Activated CD8-positive, alpha-beta memory T cell treated with anti-CD3 and anti-CD28 coated beads, Interleukin-2, amount 50 U/mL, for 48 hours (primary cell): Measurements from ENCODE around the gene MYBPC2.
A peak's percentile ranks its signal among the peaks of the same experiment; 100 is the strongest.

ENCODE experiments used
- DNase-seq: peaks from one replicate; pipeline ENCODE4 v3.0.0-alpha.2; 2020

The MYBPC2 gene

DNA sequence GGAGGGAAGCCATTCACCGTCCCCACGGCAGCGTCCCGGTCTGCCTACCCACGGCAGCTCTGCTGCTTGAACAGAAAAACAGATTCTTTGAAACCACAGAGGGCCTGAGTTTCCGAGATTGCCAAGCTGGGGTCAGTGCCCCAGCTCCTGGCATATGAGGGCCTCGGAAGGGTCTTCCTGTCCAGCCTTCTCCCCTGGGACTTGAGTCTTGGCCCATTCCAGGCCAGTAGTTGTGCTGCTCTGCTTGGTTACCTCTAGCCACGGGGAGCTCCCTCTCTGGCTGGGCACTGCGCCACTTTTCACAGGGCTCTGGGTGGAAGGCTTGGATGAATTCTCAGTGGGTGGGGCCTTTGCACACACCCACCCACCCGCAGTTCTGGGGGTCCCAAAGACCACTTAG lies 22.6 kb upstream of the MYBPC2 start:
- no peak for DNase-seq

DNA sequence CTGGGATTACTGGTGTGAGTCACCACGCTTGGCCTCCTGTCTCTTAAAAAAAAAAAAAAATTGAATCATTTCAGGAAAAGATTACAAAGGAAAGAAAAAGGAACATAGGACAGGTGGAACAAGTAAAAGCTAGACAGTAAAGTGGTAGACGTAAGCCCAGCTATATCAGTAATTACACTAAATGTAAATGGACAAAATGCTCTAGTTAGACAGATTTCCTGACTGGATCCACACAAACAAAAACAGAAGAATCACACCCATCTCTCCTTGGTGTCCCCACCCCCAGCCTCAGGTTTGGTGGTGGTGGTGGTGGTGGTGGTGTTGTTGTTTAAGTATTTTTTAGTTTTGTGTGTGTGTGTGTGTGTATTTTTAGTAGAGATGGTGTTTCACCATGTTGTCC lies 20.3 kb upstream of the MYBPC2 start:
- DNase-seq = no peak

DNA sequence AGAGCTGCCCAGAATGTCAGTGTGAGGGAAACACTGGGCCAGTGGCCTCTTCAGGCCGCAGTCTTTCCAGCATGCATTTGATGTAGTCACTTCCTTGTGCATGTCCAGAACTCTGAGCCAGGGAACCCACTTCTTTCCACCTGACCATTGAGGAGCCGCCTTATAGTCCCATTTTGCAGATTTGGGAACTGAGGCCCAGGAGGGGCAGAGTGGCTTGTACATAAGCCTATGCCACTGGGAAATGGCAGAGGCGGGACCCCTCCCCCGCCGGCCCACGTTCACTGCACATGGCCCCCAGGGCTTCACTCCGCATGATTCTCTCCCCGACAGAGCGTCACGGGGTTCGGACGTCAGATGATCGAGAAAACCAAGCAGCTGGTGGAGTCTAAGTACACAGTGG lies 19.6 kb upstream of the MYBPC2 start:
- no peak for DNase-seq

DNA sequence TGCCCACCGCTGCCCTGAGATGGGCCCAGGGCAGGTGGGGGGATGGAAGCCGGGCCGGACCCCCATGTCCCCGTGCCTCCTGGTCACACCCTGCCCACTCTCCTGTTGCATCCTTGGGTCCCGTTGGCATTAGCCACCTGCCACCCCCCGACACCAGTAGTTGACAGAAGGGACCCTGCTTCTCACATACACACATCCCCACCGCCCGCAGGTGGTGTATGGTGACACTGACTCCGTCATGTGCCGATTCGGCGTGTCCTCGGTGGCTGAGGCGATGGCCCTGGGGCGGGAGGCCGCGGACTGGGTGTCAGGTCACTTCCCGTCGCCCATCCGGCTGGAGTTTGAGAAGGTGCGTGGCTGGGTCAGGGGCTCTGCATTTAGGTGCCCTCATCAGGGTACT lies 19.2 kb upstream of the MYBPC2 start:
- DNase-seq = no peak

DNA sequence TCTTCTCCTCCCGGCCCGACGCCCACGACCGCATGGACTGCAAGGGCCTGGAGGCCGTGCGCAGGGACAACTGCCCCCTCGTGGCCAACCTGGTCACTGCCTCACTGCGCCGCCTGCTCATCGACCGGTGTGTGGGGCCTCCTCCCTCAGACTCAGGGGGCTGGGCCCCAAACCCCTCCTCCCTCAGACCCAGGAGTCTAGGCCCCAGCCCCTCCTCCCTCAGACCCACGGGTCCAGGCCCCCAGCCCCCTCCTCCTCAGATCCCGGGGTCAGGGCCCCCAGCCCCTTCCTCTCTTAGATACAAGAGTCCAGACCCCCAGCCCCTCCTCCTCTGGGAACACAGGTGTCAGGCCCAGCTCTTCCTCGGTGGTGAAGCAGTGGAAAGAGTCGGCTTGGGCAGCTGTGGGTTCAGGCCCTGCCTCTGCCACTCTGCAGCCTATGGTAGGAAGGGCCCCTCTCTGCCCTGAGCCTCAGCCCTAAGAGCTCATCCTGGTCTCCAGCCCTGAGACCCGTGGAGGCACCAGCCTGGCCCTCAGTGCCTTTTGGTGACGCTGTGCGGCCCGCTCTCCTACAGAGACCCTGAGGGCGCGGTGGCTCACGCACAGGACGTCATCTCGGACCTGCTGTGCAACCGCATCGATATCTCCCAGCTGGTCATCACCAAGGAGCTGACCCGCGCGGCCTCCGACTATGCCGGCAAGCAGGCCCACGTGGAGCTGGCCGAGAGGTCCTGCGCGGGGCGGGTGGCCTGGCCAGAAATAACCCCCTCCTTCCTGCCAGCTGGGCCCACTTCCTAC lies 17.6 kb upstream of the MYBPC2 start:
- DNase-seq = peak; percentile 94

DNA sequence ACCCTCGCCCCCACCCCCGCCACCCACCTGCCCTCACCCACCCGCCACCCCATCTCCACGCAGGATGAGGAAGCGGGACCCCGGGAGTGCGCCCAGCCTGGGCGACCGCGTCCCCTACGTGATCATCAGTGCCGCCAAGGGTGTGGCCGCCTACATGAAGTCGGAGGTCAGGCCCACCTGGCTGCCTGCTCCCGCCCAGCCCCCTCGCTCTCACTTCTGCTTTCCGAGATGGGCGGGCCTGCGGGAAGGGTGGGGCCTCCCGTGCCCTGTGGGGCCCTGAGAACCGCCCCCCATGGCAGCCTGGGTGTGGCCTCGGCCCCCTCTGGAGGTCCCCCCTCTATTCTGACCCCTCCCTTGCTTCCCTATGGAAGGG lies 17.0 kb upstream of the MYBPC2 start:
- DNase-seq = no peak

DNA sequence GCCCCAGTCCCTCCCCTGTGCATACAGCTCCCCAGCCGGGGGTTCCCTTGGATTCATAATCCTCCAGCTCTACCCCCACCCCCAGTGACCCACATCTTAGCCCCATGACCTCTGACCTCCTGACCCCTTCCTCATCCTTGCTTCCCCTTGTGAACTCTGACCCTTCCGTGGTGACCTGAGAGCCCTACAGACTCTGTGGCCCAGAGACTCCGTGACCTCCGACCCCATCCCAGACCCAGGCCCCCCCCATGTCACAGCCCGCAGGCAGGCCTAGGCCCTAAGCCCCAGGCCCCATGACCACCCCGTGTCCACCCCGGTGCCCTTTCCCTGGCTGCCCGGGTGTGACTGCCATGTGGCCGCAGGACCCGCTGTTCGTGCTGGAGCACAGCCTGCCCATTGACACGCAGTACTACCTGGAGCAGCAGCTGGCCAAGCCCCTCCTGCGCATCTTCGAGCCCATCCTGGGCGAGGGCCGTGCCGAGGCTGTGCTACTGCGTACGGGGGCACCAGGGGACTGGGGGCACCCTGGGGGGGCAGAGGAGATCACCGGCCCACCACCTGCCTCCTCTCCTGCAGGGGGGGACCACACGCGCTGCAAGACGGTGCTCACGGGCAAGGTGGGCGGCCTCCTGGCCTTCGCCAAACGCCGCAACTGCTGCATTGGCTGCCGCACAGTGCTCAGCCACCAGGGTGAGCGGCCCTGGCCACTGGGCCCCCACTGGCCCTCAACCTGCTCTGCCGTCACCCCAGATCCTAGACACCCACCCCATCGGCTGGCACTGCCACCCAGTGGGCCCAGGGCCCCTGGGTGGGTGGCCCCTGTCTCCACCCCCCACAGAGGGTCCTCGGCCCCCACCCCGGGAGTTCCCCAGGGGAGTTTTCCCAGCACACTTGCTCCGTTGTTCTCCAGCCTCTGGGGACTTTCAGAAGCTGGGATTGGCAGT lies 16.4 kb upstream of the MYBPC2 start:
- DNase-seq = no peak

DNA sequence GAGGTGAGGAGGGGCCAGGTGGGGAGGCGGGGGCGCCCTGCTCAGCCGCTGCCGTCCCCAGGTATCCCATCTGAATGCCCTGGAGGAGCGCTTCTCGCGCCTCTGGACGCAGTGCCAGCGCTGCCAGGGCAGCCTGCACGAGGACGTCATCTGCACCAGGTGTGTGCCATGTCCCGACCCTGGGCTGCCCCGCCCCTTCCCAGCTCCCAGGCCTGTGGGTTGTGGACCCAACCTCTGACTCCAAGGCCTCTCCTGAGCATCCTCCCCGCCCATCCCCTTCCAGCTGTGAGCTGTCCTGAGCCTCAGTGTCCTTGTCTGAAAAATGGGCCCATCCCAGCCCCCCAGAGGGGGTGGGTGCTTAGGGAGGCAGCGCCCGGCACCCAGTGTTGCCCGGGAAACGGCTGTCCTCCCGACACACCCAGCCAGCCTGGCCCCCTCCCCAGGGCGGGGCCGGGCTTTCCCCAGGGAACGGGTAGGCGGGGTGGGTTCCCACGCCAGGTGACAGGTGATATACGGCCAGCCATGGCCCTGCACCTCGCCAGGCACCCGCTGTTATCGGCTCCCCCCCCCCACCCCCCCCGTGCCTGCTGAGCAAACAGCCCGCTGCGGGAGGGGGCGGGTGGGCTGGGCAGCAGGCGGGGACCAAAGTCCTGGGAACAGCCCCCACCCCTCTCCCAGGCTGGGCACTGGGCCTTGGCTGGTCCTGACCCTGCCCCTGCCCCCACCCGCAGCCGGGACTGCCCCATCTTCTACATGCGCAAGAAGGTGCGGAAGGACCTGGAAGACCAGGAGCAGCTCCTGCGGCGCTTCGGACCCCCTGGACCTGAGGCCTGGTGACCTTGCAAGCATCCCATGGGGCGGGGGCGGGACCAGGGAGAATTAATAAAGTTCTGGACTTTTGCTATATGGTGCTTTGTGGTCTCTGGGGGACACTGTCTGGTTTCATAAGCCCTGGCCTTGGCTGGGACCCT lies 15.3 kb upstream of the MYBPC2 start:
- no peak for DNase-seq

DNA sequence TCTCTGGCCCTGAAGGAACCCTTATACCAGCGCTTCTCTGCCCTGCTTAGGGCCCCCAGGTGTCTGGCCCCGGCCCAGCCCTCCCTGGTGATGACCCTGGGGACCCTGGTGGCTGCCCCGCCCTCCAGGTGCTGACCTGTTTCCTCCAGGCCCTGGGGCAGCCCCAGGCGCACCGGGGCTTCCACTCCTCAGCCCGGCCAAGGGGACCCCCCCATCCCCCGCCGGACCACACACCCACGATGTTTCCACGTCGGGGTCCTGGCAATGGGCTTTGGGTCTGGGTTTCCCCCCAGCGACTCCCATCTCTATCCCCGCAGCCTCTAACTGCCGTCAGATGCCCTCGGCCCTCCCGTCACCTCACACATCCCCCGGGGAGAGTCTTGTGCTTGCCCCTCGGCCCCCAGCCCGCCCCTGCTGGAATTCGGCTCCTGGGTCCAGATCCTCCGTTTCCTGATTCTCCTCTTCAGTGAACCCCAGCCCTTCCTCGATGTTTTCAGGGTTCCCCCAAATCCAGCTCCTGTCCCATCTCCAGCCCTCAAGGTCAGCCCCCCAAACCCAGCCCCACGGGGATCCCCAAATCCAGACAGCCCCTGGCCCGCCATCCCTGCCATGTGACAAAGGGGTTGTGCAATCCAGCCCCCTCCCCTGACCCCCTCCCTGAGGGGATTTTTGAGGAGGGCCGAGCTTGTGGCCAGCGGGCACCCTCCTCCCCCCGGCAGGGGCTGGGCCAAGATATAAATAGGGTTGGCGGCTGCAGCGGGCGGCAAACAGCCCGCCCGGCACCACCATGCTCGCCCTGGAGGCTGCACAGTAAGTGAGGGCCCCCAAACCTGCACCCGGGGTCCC lies 14.3 kb upstream of the MYBPC2 start, which contains the start of gene SPIB:
TSS of gene SPIB (plus strand) at position 763 of the 846 bp plus-strand sequence. CDS start at position 788, 25 bp downstream.
- no peak for DNase-seq

DNA sequence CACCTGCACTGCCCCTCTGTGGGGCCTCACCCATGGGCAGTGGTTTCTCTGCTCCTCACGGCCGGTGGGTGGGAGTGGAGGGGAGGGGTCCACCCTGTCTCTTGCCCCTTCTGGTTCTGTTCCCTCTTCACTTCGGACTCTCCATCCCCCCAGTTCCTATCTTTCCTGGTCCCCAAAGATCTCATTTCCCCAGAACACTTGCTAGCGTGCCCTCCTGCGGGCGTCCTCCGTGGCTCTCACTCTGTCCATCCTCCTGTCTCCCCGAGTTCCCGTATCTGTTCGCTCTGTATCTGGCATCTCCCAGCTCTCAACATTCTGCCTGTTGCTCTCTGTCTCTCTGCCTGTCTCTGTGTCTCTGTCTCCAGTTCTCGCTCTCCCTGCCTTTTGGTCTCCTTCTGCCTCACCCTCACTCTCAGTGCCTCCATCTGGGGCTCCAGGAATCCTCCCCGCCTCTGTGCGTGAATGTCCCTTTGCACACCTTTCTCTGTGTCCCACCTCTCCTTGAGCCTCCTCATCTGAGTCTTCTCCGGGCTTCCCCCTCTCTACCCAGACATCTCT lies 13.6 kb upstream of the MYBPC2 start:
- no peak for DNase-seq

DNA sequence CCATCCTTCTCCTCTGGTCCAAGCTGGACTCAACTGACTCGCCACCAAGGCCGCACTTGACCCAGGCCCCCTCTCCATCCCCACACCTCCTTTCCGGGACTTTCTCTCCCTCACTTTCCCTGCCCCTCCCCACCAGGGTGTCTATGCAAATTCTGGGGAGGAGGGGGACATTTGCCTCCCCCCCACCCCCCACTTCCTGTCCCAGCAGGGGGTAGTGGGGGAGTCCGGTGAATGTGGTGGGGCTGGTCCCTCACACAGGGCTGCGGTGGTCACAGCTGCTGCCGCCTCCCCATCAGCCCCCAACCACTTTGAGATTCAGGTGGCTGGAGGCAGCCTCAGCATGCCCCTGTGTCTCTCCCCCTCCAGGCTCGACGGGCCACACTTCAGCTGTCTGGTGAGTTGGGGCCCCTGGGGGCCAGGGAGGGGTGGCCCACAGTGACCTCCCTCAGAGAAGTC lies 13.1 kb upstream of the MYBPC2 start:
- no peak for DNase-seq

DNA sequence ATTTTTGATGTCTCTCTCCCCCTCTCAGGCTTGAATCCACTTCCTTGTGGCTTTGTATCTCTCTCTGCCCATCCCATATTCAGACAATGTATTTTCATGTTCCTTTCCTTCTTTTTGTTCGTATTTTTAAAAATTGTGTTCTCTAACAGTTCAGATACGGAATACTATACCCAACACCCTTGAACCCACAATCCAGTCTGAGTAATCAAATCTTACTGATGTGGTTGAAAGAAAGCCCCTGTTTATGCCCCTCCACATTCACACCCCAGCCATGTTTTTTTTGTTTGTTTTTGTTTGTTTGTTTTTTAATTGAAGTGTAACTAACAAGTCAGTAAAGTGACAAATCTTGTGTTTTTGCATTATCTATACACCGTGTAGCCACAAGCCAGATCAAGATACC lies 12.6 kb upstream of the MYBPC2 start:
- no peak for DNase-seq

DNA sequence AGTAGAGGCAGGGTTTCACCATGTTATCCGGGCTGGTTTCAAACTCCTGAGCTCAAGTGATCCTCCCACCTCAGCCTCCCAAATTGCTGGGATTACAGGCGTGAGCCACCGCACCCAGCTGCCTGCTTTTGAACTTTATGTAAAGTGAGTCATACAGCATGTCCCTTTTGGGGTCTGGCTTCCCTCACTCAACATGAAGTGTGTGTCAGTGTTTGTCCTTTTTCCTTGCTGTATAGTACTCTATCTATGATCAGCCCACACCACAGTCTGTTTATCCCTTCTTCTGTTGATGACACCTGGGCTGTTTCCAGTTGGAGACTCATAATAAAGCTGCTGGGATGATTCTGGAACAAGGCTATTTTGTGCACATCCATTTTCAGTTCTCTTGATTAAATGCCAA lies 11.9 kb upstream of the MYBPC2 start:
- no peak for DNase-seq

DNA sequence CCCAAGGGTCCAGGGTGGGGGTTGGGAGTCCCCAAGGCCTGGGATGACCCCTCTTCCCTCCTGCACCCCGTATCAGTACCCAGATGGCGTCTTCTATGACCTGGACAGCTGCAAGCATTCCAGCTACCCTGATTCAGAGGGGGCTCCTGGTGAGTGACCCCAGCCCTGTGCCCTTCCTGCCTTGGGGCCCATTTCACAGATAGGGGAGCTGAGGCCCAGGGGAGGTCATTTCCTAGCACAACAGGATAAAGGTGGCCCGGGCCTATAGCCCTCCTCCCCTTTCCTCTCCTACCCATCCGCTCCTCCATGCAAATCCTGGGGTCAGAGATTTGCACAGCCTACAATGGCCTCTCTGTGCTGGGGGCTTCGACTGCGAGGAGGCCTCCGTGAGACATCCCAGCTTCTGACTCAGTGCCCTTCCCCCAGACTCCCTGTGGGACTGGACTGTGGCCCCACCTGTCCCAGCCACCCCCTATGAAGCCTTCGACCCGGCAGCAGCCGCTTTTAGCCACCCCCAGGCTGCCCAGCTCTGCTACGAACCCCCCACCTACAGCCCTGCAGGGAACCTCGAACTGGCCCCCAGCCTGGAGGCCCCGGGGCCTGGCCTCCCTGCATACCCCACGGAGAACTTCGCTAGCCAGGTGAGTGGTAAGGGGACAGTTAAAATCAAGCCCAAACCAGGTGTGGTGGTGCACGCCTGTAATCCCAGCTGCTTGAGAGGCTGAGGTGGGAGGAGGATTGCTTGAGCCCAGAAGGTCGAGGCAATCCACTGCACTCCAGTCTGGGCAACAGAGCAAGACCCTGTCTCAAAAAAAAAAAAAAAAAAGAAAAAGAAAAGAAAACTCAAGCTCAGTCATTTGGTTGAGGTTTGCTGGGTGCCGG lies 10.1 kb upstream of the MYBPC2 start:
- no peak for DNase-seq

DNA sequence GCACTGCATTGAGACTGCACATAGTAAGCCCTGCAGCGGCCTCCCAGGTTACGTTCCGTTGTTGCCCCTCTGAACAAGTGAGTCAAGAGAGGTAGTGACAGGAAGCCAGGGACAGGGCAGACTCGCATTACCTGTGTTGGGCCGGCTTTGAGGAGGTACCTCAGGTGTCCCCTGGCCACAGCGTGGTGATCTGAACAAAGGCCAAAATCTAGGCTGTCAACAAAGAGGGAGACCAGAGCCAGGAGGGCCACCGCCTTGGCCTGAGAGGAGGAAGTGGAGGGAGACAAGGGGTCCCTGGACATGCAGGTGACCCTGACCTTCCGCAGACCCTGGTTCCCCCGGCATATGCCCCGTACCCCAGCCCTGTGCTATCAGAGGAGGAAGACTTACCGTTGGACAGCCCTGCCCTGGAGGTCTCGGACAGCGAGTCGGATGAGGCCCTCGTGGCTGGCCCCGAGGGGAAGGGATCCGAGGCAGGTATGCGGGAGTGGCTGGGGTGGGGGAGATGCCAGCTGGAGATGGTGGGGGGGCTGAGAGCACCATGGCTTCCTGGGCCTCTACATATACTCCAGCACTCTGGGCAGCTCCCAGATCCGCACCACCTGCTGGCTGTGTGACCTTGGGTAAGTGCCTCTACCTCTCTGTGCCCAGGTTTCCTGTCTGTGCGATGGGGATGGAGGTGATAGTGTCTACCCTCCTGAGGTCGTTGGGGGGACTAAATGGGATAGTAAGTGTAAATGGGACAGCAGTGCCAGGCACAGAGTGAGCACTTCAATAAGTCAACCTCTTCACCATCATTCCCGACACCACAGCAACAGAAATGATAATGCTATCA lies 9.2 kb upstream of the MYBPC2 start:
- DNase-seq = no peak

DNA sequence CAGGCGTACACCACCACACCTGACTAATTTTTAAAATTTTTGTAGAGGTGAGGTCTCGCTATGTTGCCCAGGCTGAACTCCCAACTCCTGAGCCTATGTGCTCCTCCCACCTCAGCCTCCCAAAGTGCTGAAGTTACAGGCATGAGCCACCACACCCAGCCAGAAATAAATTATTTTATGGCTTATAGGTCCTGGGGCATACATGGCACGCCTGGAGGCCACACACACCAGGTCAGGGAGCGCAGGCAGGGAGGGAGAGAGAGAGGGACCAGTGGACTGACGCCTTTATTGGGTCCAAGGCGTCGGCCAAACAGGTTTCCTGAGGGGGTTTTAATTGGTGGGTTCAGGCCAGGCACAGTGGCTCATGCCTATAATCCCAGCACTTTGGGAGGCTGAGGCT lies 7.1 kb upstream of the MYBPC2 start:
- no peak for DNase-seq

DNA sequence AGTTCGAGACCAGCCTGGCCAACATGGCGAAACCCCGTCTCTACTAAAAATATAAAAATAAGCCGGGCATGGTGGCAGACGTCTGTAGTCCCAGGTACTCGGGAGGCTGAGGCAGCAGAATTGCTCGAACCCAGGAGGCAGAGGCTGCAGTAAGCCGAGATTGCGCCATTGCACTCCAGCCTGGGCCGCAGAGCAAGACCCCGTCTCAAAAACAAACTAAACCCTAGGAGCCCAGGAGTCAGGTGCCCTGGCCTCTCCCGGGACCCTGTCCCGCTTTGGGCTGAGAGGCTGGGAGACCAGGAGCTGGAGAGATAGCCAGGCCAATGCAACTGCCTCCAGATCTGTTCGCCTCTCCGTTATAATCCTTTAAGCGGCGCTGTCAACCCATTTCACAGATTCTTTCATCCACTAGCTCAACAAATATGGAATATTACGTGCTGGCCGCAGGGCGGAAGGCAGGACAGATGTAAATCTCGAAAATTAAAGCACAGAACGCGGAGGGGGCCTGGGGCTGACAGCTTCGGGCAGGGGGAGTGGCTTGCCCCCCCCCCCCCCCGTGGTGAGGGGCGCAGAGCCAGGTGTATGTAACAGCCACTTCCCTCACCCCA lies 5.3 kb upstream of the MYBPC2 start:
- DNase-seq = no peak

DNA sequence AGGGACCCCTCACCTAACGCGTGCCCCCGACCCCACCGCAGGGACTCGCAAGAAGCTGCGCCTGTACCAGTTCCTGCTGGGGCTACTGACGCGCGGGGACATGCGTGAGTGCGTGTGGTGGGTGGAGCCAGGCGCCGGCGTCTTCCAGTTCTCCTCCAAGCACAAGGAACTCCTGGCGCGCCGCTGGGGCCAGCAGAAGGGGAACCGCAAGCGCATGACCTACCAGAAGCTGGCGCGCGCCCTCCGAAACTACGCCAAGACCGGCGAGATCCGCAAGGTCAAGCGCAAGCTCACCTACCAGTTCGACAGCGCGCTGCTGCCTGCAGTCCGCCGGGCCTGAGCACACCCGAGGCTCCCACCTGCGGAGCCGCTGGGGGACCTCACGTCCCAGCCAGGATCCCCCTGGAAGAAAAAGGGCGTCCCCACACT lies 4.7 kb upstream of the MYBPC2 start:
- no peak for DNase-seq
